HG03342 (cell line): ENCODE results near the gene KCNA10.
"Not testable (repeated sequence)": the region's sequence is repeated elsewhere in the genome, so short reads cannot be mapped to it uniquely, and the experiment has no call there.

Source experiments
- ATAC-seq: cut with Tn5 transposase; IDR thresholded peaks from one replicate; pipeline ENCODE4 v1.9.1; 2021; ENCODE audit warnings: mild to moderate bottlenecking, moderate library complexity; ENCODE audit not compliant: unreplicated experiment

The KCNA10 gene

GRCh38 chr1:110535985-110536384 is 17.0 kb upstream of the KCNA10 start:
- no peak for ATAC-seq

DNA sequence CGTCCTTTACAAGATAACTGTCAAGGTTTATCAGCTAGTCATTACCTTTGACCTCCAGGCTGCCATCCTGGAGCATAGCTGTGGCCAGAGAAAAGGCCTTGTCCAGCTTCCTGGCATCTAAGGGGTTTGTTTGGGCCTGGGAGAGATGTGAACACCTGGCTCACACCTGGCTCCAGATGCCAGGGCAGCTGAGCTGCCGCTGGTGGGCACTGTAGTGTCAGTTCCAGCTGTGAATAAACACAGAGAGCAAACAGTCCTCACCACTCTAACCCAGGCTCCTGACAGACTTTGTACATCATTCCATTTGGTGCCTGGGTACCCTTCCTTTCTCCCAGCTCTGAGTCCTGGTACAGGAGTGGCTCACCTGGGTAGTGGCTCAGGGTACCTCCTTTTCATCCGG is 14.3 kb upstream of the KCNA10 start:
- no peak for ATAC-seq

- ATAC-seq = no peak
Observed at GRCh38 chr1:110529011-110529410, 10.0 kb upstream of the KCNA10 start.

- ATAC-seq = no peak
Observed at GRCh38 chr1:110526201-110526780, 7.3 kb upstream of the KCNA10 start.

DNA sequence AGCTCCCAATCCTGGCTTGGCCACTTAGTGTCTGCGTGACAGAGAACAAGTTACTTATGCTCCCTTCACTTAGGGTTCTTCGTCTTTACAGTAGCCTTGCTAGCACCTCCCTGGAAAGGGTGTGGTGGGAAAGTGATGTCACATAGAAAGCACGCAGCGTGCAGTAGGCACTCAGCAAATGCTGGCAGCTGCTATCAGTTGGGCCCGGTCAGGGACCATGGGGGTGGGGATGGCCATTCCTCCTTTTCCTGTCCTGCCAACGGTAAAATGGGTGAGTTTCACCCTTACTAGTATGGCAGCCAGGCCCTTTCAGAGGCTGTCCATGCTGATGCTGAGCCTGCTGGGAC is 6.2 kb upstream of the KCNA10 start:
- no peak for ATAC-seq

GRCh38 chr1:110524311-110525248 is 5.6 kb upstream of the KCNA10 start:
- ATAC-seq = no peak

- no peak for ATAC-seq
Observed at GRCh38 chr1:110523011-110523410, 4.0 kb upstream of the KCNA10 start.

- ATAC-seq = no peak
Observed at GRCh38 chr1:110522560-110522959, 3.6 kb upstream of the KCNA10 start.

- no peak for ATAC-seq
Observed at GRCh38 chr1:110520827-110521226, 1.9 kb upstream of the KCNA10 start.

DNA sequence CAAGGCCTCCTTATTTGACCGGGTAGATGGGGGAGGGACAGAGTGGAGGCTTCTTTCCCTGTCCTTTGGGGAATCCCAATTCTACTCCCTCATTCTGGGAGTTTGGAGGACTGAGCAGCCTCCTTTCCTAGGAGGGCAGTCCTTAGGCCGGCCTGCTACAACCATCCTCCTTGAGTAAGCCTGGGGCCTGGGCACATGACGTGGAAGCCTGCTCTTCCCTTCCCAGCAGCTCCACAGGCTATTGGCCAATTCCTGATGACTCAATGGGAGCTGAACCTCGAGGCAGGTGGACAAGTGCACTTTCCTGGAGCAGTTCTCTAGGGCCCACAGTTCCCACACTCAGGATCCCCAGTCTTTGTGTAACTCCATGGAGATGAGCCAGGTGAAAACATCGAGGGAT is 3.1 kb downstream of the KCNA10 start:
- no peak for ATAC-seq

- no peak for ATAC-seq
Observed at GRCh38 chr1:110515041-110515440, 3.9 kb downstream of the KCNA10 start.

DNA sequence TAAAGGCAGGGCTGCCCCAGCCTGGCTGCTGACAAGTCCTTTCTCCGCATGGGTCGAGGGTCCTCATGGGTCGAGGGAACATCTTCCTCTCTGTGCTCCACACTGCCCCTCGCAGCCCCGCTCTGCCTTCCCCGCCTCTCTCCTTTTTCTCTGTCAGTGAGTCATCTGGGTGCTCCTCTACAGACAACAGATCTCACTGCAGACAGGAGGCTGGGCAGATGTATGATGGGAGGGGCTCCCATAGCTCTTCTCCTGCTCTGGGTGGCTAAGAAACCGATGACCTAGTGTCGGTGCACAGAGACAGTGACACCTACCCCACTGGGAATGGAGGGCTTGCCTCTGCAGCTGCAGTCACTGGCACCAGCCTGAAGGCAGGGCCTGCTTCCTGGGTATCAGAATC is 5.5 kb downstream of the KCNA10 start:
- no peak for ATAC-seq

DNA sequence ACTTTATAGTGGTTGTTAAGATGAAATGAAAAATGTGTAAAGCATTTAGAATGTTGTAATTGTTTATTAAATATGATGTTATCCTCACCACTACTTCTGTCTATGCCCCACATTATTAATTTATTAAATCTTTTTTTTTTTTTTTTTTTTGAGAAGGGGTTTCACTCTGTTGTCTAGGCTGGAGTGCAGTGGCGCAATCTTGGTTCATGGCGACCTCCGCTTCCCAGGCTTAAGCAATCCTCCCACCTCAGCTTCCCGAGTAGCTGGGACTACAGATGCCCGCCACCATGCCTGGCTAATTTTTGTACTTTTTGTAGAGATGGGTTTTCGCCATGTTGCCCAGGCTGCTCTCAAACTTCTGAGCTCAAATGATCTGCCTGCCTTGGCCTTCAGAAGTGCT is 7.5 kb downstream of the KCNA10 start:
- no peak for ATAC-seq

DNA sequence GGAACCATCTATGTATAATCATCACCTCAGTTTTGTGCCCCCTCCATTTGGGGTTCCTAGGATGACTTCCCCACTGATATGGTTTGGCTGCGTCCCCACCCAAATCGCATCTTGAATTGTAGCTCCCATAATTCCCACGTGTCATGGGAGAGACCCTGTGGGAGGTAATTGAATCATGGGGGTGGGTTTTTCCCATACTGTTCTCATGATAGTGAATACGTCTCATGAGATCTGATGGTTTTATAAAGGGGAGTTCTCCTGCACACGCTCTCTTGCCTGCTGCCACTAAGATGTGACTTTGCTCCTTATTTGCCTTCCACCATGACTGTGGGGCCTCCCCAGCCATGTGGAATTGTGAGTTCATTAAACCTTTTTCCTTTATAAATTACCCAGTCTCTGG is 8.1 kb downstream of the KCNA10 start:
- not testable (repeated sequence) for ATAC-seq

- ATAC-seq = no peak
Observed at GRCh38 chr1:110509655-110510054, 9.3 kb downstream of the KCNA10 start.

GRCh38 chr1:110508028-110508940 is 10.7 kb downstream of the KCNA10 start:
- ATAC-seq = no peak

DNA sequence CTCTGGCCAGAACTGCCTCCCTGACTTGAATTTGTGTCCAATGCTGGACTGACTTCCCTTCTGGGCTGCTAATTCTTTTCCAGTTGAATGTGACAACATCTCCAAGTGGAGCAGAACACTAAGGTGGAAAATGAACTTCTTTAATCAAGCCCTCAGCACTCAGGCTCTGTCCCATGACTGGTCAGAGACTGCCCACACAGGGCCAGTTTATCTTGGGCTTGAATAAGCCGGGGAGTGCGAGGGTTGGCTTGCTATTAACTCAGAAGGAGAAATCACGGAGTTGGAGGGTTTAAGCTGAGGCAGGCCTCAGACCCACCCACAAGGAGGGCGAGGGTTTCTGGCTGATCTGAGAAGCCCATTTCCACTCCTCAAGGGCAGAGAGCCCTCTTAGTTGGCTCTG is 12.4 kb downstream of the KCNA10 start:
- no peak for ATAC-seq

DNA sequence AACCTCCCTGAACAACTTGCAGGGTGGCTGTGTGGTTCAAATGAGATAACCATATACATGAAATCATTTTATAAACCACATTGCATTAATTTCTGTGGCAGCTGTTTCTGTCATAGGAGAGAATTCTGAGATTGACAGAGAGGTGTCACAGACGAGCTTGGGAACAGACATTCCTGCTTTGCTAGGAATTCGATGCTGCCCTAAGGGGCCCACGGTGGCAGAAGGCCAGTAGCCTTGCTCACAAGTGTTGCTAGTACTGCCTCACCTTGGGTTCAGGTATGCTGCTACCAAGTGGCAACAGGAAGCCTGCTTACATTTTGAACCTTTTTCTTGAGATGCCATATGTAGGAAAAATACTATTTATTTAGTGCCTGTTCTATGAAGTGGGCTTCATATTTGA is 13.4 kb downstream of the KCNA10 start:
- ATAC-seq = no peak

DNA sequence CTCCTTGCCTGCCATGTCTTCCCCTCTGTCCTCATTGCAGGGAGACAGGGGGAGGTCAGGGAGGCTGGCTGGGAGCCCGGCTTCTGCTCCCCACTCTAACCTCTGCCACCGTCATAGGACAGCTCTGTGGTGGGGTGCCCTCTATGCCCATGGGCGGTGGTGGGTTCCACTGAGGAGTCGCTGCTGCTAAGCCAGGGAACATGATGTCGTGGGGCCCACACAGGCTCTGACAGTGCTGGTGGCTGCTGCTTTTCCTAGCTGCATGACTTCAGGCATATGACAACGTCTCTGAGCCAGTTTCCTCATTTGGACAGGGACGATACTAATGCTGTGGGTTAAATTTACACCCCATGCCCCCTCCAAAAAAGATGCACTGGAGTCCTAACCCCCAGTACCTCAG is 14.7 kb downstream of the KCNA10 start:
- ATAC-seq = no peak

- ATAC-seq = no peak
Observed at GRCh38 chr1:110503471-110503870, 15.5 kb downstream of the KCNA10 start.

- no peak for ATAC-seq
Observed at GRCh38 chr1:110502402-110503151, 16.4 kb downstream of the KCNA10 start.
